GM13977 (cell line): ENCODE results near the gene NTN1.
"Not testable (repeated sequence)": the region's sequence is repeated elsewhere in the genome, so short reads cannot be mapped to it uniquely, and the experiment has no call there.

Source experiments
- DNase-seq: peaks from one replicate; pipeline ENCODE4 v3.0.0; 2012; ENCODE audit warnings: low spot score
- in situ Hi-C: fragments of 300-500 bp; cut with MboI; formaldehyde crosslinking; loops from one replicate; pipeline ENCODE4 v1.12.0; 2022; ENCODE audit warnings: low sequenced_read_pairs, low pct_unique_long_range_greater_than_20kb, mixed read lengths, inconsistent platforms; ENCODE audit not compliant: unreplicated experiment
- TF ChIP-seq, protein P1 (sequence below): IDR thresholded peaks from 2 replicates; pipeline ENCODE4 v1.5.1; 2012; ENCODE audit warnings: mild to moderate bottlenecking, control low read depth; ENCODE audit not compliant: insufficient read depth; ENCODE audit errors: extremely low read depth, missing control alignments

NTN1 gene

DNA sequence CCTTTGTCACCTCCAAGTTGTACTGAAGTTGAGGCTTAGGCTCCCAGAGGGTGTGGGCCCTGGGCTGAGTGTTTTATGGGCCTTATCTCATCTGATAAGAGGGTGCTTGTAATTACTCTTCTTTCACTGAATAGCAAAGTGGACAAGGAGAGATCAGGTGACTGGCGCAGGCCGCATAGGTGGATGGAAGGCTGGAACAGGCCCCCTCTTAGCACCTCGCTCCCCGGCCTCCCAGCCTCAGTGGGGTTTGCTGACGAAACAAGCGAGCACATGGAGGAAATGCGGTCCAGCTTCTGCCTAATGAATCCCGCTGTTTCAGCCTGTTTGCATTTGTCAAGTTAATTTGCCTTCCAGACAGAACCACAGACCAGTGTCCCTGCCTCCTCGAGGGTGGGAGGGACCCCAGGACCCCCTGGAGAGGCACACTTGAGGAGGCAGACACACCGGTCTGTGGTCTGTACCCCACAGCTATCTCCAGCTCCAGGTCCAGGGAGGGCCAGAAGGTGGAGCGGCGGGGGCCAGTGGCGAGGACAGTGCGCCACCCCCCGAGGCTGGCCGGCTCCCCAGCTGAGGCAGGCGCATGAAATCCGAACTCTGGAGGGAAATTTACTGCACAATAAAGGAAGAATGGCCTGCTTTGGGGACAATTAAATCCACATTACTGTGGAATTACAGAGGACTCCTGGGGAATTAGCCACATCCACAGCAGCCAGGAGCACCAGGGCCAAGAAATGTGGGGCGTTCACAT lies 123.4 kb downstream of the NTN1 start:
- DNase-seq, result no peak
- in situ Hi-C loops, result no loop called here
- TF ChIP-seq, protein P1, sequence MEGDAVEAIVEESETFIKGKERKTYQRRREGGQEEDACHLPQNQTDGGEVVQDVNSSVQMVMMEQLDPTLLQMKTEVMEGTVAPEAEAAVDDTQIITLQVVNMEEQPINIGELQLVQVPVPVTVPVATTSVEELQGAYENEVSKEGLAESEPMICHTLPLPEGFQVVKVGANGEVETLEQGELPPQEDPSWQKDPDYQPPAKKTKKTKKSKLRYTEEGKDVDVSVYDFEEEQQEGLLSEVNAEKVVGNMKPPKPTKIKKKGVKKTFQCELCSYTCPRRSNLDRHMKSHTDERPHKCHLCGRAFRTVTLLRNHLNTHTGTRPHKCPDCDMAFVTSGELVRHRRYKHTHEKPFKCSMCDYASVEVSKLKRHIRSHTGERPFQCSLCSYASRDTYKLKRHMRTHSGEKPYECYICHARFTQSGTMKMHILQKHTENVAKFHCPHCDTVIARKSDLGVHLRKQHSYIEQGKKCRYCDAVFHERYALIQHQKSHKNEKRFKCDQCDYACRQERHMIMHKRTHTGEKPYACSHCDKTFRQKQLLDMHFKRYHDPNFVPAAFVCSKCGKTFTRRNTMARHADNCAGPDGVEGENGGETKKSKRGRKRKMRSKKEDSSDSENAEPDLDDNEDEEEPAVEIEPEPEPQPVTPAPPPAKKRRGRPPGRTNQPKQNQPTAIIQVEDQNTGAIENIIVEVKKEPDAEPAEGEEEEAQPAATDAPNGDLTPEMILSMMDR, result no peak

DNA sequence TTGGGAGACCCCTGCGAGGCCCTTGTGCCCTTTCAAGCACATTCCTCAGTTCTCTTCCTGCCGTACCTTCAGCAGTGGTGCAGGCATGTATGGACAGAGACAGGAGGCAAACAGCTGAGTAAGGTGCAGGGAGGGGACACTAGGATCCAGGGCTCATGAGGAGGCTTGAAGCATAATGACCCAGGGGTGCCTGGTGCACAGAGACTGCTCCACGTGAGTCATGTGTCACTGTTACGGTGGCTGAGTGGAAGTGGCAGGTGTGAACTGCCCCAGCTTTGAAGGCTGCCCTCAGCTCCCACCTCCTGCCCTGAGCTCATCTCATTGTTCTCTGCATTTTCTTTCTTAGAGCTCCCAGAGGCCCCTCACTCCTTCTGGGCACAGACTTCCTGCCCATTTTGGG lies 124.8 kb downstream of the NTN1 start:
- DNase-seq, result no peak
- in situ Hi-C loops, result no loop called here
- TF ChIP-seq, protein P1, result no peak

DNA sequence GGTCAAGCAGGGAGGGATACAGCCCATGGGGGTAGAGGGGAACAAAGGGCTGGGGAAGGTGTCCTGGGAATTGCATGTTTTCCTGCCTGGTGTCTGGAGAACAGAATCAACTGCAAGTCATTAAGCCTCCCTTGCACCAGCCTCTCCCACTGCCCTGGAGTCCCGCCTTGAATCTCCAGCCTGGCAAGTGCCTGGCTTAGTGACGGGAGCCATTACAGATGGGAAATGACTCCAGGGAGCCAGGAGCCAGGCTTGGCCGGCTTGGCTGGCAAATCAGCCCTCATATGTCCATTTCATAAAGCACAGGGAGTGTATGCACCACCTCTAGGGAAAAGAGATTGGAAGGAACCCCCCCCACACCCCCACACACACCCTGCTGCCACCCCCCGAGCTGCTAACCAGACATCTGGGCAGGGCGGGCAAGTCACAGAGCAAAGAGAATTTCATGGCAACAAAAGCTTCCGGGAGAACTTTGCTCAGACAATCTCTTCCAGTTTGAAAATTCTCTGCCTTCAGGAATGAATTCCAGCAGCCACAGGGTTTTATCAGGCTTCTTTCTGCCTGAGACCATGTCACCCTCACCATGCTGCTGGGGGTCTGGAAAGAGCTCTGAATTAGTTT lies 127.7 kb downstream of the NTN1 start:
- TF ChIP-seq, protein P1, result no peak
- in situ Hi-C loops, result no loop called here
- DNase-seq, result no peak

DNA sequence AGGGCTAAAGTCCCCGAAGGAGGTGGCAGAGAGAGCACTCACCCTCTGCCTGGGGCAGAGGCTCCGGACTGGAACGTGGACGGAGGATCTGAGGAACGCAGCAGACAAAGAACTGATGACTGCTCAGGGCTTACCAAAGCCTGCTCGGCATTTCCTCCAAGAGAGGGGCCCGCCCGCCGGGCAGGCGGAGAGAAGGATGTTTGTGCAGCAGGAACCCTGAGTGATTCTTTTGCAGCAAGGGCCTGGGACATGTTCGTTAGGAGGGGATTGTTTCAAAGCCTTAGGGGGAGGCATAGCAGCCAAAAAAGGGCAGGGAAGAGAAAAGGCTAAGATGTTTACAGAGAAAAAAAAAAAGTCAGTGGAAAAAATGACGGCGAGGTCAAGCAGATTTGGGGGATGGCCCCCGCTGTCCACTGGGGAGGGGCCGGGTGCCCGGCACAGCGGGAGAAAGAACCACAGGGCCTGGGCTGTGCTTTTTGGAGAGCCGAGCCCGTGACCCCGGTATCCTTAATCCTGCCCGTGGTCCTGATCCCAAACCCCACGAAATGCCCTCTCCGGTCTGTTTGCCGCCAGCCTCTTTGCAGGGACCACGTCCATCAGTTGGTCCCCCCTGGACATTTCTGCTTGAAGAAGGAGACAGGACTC lies 129.3 kb downstream of the NTN1 start:
- in situ Hi-C loops, result no loop called here
- DNase-seq, result no peak
- TF ChIP-seq, protein P1, result no peak

DNA sequence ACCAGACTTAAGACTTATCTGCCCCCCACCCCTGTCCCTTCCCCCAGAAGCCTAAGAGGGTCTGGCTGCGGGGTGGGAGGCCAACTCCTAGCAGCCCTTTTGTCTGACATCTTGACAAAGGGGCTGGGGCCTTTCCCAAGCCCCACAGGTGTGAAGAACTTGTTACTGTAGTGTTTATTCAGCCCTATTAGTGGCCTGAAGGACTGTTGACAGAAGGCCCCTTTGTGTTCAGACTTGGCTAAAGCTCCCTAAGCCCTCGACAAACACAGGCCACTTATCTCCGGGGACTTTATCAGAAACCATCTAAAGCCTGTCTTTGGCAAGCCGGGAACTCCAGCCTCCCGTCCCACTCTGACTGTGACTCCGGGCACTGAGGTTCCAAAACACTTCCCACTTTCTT lies 129.8 kb downstream of the NTN1 start:
- in situ Hi-C loops, result no loop called here

DNA sequence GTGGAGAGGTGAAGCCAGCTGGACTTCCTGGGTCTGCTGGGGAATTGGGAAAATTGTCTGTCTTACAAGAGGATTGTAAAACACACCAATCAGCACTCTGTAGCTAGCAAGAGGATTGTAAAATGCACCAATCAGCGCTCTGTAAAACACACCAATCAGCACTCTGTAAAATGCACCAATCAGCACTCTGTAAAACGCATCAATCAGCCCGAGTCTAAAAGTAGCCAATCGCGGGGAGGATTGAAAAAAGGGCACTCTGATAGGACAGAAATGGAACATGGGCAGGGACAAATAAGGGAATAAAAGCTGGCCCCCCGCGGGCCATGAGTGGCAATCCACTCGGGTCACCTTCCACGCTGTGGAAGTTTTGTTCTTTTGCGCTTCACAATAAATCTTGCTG lies 130.4 kb downstream of the NTN1 start:
- in situ Hi-C loops, DNase-seq: not testable (repeated sequence)

More for the DNA sequence above, 129.8 kb downstream of the NTN1 start:
- TF ChIP-seq, protein P1, result no peak
- DNase-seq, result no peak
